Measurements from ENCODE around the gene FUT2. TPM values are rescaled to one million over a fixed set of nuclear protein-coding genes. Genes with fewer than 3 reads are reported as not detected.
"Not testable (repeated sequence)": the region's sequence is repeated elsewhere in the genome, so short reads cannot be mapped to it uniquely, and the experiment has no call there.

Gene FUT2
- total RNA-seq, 3 donors from 2014 or later, result 44.7 to 137 (median 116) TPM

GRCh38 chr19:48651683-48652048, 44.1 kb upstream of the FUT2 start:
- no peak for ATAC-seq
- intact Hi-C loops (cut with DNase I, micrococcal nuclease), result no loop called here
- TF ChIP-seq, protein P1, sequence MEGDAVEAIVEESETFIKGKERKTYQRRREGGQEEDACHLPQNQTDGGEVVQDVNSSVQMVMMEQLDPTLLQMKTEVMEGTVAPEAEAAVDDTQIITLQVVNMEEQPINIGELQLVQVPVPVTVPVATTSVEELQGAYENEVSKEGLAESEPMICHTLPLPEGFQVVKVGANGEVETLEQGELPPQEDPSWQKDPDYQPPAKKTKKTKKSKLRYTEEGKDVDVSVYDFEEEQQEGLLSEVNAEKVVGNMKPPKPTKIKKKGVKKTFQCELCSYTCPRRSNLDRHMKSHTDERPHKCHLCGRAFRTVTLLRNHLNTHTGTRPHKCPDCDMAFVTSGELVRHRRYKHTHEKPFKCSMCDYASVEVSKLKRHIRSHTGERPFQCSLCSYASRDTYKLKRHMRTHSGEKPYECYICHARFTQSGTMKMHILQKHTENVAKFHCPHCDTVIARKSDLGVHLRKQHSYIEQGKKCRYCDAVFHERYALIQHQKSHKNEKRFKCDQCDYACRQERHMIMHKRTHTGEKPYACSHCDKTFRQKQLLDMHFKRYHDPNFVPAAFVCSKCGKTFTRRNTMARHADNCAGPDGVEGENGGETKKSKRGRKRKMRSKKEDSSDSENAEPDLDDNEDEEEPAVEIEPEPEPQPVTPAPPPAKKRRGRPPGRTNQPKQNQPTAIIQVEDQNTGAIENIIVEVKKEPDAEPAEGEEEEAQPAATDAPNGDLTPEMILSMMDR (IDR thresholded peaks at IDR 0.05), result no peak
- Histone ChIP-seq H3K4me1 (ENCODE audit: low read depth) (peaks cover 3% of the 10 kb centered on the region), H3K9me3 (no peaks in the 10 kb centered on the region), H3K4me3 (no peak overlapping the region), H3K36me3 (ENCODE audit: low read depth) (no peaks in the 10 kb centered on the region)
- DNase-seq, result no peak

DNA sequence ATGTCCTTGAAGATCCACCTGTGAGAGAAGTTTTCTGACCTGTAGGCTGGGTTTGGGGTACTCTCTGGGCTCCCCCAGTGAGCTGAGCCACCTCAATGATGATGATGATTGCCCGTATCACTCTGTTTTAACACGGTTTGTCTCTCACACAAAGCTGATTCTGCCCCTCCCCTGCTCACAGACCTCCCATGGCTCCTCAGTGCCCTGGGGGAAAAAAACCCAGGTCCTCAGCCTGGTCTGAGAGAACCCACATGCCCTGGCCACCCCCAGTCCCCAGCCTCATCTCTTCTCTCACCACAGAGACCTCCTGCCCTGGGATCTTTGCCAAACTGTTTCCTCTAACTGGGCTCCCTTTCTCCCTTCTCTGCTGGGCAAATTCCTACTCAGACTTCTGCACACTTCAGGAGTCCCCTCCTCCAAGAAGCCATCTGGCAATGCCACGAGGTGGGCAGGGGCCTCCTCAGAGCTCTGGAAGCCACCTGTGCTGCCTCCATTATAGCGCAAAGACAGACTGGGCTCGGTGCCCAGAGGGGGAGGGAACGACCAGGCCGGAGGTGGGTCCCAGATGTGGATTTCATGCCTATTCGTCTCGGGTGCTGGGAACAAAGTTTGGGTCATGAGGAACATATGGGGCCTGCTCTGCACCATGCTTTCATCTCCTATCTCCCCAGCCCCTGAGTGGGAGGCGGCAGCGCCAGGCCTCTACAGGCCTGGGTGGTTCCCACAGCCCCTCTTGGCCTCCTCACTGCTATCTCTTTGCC, 41.3 kb upstream of the FUT2 start:
- DNase-seq (peak in 1 of 3 donors; percentile 52), ATAC-seq (no peak)
- intact Hi-C loops (cut with DNase I, micrococcal nuclease), result no loop called here
- Histone ChIP-seq H3K36me3 (ENCODE audit: low read depth) (no peaks in the 10 kb centered on the region), H3K4me3 (no peak overlapping the region), H3K4me1 (ENCODE audit: low read depth) (peaks cover under 1% of the 10 kb centered on the region), H3K9me3 (no peaks in the 10 kb centered on the region)
- TF ChIP-seq, protein P1 (IDR thresholded peaks at IDR 0.05), result no peak

GRCh38 chr19:48656840-48657474, 38.8 kb upstream of the FUT2 start:
- no peaks in the 10 kb centered on the region for H3K4me1 ChIP-seq (ENCODE audit: low read depth)
- no peaks in the 10 kb centered on the region for H3K36me3 ChIP-seq (ENCODE audit: low read depth)
- no peak overlapping the region for H3K4me3 ChIP-seq
- intact Hi-C loops (cut with DNase I, micrococcal nuclease), result no loop called here
- TF ChIP-seq, protein P1 (IDR thresholded peaks at IDR 0.05), result no peak
- DNase-seq, result peak in 1 of 3 donors; percentile 33
- no peaks in the 10 kb centered on the region for H3K9me3 ChIP-seq
- ATAC-seq, result peak; percentile 68

- H3K4me3 ChIP-seq; H3K9me3 ChIP-seq; intact Hi-C loops (cut with DNase I, micrococcal nuclease); H3K4me1 ChIP-seq (ENCODE audit: low read depth); H3K36me3 ChIP-seq (ENCODE audit: low read depth): not testable (repeated sequence)
- DNase-seq (peak in 1 of 3 donors; percentile 20), ATAC-seq (peak; percentile 81)
Observed at GRCh38 chr19:48657828-48658227, 37.9 kb upstream of the FUT2 start.

DNA sequence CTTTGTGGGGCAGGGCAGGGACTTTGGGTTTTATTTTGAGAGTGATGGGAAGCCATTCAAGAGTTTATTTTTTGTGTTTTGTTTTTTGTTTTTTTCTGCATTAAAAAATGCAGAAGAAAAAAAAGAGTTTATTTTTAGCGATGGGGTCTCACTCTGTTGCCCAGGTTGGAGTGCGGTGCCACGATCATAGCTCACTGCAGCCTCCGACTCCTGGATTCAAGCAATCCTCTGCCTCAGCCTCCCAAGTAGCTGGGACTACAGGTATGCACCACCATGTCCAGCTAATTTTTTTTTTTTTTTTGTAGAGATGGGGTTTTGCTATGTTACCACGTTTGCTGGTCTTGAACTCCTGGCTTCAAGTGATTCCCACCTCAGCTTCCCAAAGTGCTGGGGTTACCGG, 37.3 kb upstream of the FUT2 start:
- no peak for DNase-seq
- no peaks in the 10 kb centered on the region for H3K4me1 ChIP-seq (ENCODE audit: low read depth)
- intact Hi-C loops (cut with DNase I, micrococcal nuclease), result no loop called here
- TF ChIP-seq, protein P1 (IDR thresholded peaks at IDR 0.05), result no peak
- H3K4me3 ChIP-seq, result no peak overlapping the region
- no peak for ATAC-seq
- no peaks in the 10 kb centered on the region for H3K9me3 ChIP-seq
- H3K36me3 ChIP-seq (ENCODE audit: low read depth), result no peaks in the 10 kb centered on the region

DNA sequence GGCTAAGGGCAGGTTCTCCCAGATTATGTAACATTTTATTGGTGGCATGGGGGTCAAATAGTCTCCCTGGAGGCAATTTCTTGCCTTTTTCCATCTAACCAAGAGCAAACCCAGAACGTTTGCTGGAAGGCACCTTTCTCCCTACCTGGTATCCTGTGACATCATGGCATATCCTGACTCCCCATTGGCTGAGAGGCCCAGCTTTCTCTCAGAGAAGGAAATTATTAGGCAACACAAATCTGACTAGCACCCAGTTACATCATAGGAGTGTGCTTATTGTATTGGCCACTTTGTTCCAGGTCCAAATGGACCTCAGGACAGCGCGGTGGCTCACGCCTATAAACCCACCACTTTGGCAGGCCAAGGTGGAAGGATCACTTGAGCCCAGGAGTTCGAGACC, 36.0 kb upstream of the FUT2 start:
- ATAC-seq, result no peak

More for the DNA sequence above, 36.0 kb upstream of the FUT2 start:
- Histone ChIP-seq H3K4me1 (ENCODE audit: low read depth) (no peaks in the 10 kb centered on the region), H3K4me3 (no peak overlapping the region), H3K36me3 (ENCODE audit: low read depth) (no peaks in the 10 kb centered on the region), H3K9me3 (no peaks in the 10 kb centered on the region)
- intact Hi-C loops (cut with DNase I, micrococcal nuclease), result no loop called here
- TF ChIP-seq, protein P1 (IDR thresholded peaks at IDR 0.05), result no peak
- DNase-seq, result no peak

Measured in mucosa of descending colon (tissue), 3 donors.